IPS DF 6.9 (cell line): ENCODE results near the gene SLC26A8.

Source experiments
- DNase-seq: peaks from one replicate; pipeline ENCODE4 v3.0.0-alpha.2; 2013; ENCODE audit warnings: low read depth, low spot score
- H3K27ac ChIP-seq: one replicate; pipeline ENCODE4 v1.5.1; 2013; ENCODE audit warnings: low read length, control low read depth
- H3K27me3 ChIP-seq: 2 replicates; pipeline ENCODE4 v1.6.1; 2013; ENCODE audit warnings: mild to moderate bottlenecking, low read length; ENCODE audit not compliant: control insufficient read depth, insufficient read depth
- H3K36me3 ChIP-seq: 2 replicates; pipeline ENCODE4 v1.6.1; 2013; ENCODE audit warnings: low read length; ENCODE audit not compliant: control insufficient read depth, insufficient read depth
- H3K4me1 ChIP-seq: 2 replicates; pipeline ENCODE4 v1.6.1; 2013; ENCODE audit warnings: low read length; ENCODE audit not compliant: control insufficient read depth, insufficient read depth
- H3K4me3 ChIP-seq: 2 replicates; pipeline ENCODE4 v1.5.1; 2013; ENCODE audit warnings: mild to moderate bottlenecking, low read length
- H3K9me3 ChIP-seq: 2 replicates; pipeline ENCODE4 v1.6.1; 2013; ENCODE audit warnings: low read length, inconsistent platforms; ENCODE audit not compliant: control insufficient read depth, insufficient read depth
- WGBS: extraction: QIAGEN DNeasy Blood & Tissue Kit; methylation state at CpG from one replicate; pipeline ENCODE4 v1.1.7; 2013; ENCODE audit warnings: mixed read lengths, missing lambda C conversion rate; ENCODE audit not compliant: insufficient read length, insufficient coverage; 5-methylcytosine and 5-hydroxymethylcytosine counted together

SLC26A8 gene

GRCh38 chr6:36050947-36051710, 26.7 kb upstream of the SLC26A8 start:
- Histone ChIP-seq H3K27ac (no peak overlapping the region), H3K4me3 (no peak overlapping the region), H3K36me3 (no peaks in the 10 kb centered on the region), H3K9me3 (no peaks in the 10 kb centered on the region), H3K27me3 (no peaks in the 10 kb centered on the region), H3K4me1 (no peaks in the 10 kb centered on the region)
- no CpG with 5 or more reads among the region's 16 CpGs for WGBS
- DNase-seq = no peak

GRCh38 chr6:36050305-36050704, 25.9 kb upstream of the SLC26A8 start:
- Histone ChIP-seq H3K27me3 (no peaks in the 10 kb centered on the region), H3K36me3 (no peaks in the 10 kb centered on the region), H3K27ac (no peak overlapping the region), H3K9me3 (no peaks in the 10 kb centered on the region), H3K4me1 (no peaks in the 10 kb centered on the region), H3K4me3 (no peak overlapping the region)
- WGBS = no CpG with 5 or more reads among the region's 1 CpG
- DNase-seq = no peak

GRCh38 chr6:36049582-36049981, 25.1 kb upstream of the SLC26A8 start:
- Histone ChIP-seq H3K36me3 (no peaks in the 10 kb centered on the region), H3K4me1 (no peaks in the 10 kb centered on the region), H3K4me3 (no peak overlapping the region), H3K27me3 (no peaks in the 10 kb centered on the region), H3K9me3 (no peaks in the 10 kb centered on the region), H3K27ac (no peak overlapping the region)
- DNase-seq = no peak
- WGBS = 100% methylated on average over 1 of the region's 2 CpGs

GRCh38 chr6:36042618-36043260, 18.3 kb upstream of the SLC26A8 start:
- Histone ChIP-seq H3K27ac (no peak overlapping the region), H3K36me3 (no peaks in the 10 kb centered on the region), H3K4me1 (no peaks in the 10 kb centered on the region; the same call in 1 of the 2 replicates), H3K9me3 (no peaks in the 10 kb centered on the region), H3K27me3 (no peaks in the 10 kb centered on the region), H3K4me3 (no peak overlapping the region)
- 100% methylated on average over 1 of the region's 12 CpGs for WGBS
- DNase-seq = no peak

GRCh38 chr6:36040958-36041357, 16.5 kb upstream of the SLC26A8 start:
- Histone ChIP-seq H3K9me3 (no peaks in the 10 kb centered on the region), H3K4me1 (no peaks in the 10 kb centered on the region; the same call in 1 of the 2 replicates), H3K36me3 (no peaks in the 10 kb centered on the region), H3K27ac (no peak overlapping the region), H3K27me3 (no peaks in the 10 kb centered on the region), H3K4me3 (no peak overlapping the region)
- no peak for DNase-seq

- no peak overlapping the region for H3K27ac ChIP-seq
- no peaks in the 10 kb centered on the region for H3K27me3 ChIP-seq
- no peaks in the 10 kb centered on the region for H3K36me3 ChIP-seq
- no peak for DNase-seq
- no peak overlapping the region for H3K4me3 ChIP-seq
- no peaks in the 10 kb centered on the region; the same call in 1 of the 2 replicates for H3K4me1 ChIP-seq
- H3K9me3 ChIP-seq = no peaks in the 10 kb centered on the region
Measured at GRCh38 chr6:36039112-36039511, 14.7 kb upstream of the SLC26A8 start.

- no peaks in the 10 kb centered on the region for H3K36me3 ChIP-seq
- H3K4me1 ChIP-seq = no peaks in the 10 kb centered on the region; the same call in 1 of the 2 replicates
- no peak overlapping the region for H3K27ac ChIP-seq
- no peaks in the 10 kb centered on the region for H3K27me3 ChIP-seq
- H3K9me3 ChIP-seq = no peaks in the 10 kb centered on the region
- no peak for DNase-seq
- H3K4me3 ChIP-seq = no peak overlapping the region
- no CpG with 5 or more reads among the region's 4 CpGs for WGBS
Measured at GRCh38 chr6:36038120-36038876, 13.9 kb upstream of the SLC26A8 start.

- Histone ChIP-seq H3K27ac (no peak overlapping the region), H3K4me1 (no peaks in the 10 kb centered on the region; the same call in 1 of the 2 replicates)
- WGBS = no CpG with 5 or more reads among the region's 4 CpGs
Measured at GRCh38 chr6:36035225-36035624, 10.8 kb upstream of the SLC26A8 start.

GRCh38 chr6:36034441-36034840, 10.0 kb upstream of the SLC26A8 start:
- H3K27ac ChIP-seq = no peak overlapping the region
- H3K9me3 ChIP-seq = no peaks in the 10 kb centered on the region
- WGBS = no CpG with 5 or more reads among the region's 3 CpGs
- H3K4me3 ChIP-seq = no peak overlapping the region
- no peaks in the 10 kb centered on the region for H3K27me3 ChIP-seq
- no peaks in the 10 kb centered on the region for H3K36me3 ChIP-seq
- H3K4me1 ChIP-seq = no peaks in the 10 kb centered on the region; the same call in 1 of the 2 replicates
- no peak for DNase-seq

More at GRCh38 chr6:36035225-36035624, 10.8 kb upstream of the SLC26A8 start:
- H3K9me3 ChIP-seq = no peaks in the 10 kb centered on the region
- H3K27me3 ChIP-seq = no peaks in the 10 kb centered on the region
- H3K4me3 ChIP-seq = no peak overlapping the region
- H3K36me3 ChIP-seq = no peaks in the 10 kb centered on the region
- no peak for DNase-seq

GRCh38 chr6:36033935-36034334, 9.5 kb upstream of the SLC26A8 start:
- no peak overlapping the region for H3K4me3 ChIP-seq
- H3K4me1 ChIP-seq = no peaks in the 10 kb centered on the region; the same call in 1 of the 2 replicates
- H3K27me3 ChIP-seq = no peaks in the 10 kb centered on the region
- H3K9me3 ChIP-seq = no peaks in the 10 kb centered on the region
- no peak for DNase-seq
- no peak overlapping the region for H3K27ac ChIP-seq
- WGBS = no CpG with 5 or more reads among the region's 3 CpGs
- no peaks in the 10 kb centered on the region for H3K36me3 ChIP-seq
